IMR-90 (cell line): Measurements from ENCODE around the gene KCTD8. TPM values are rescaled to one million over a fixed set of nuclear protein-coding genes. Genes with fewer than 3 reads are reported as not detected.

Source experiments
- ATAC-seq: fragments of 200-7000 bp; cut with Tn5 transposase; 2 replicates; pipeline ENCODE4 v1.9.1; 2020; ENCODE audit warnings: low read depth, mild to moderate bottlenecking, moderate library complexity
- BruUV-seq: library from RNA; stranded (reverse); fragments of 400-500 nt; replicated peaks from 2 replicates; lab custom pipeline; 2021; lab: Mats Ljungman, UMichigan
- CTCF ChIA-PET: fragments of 300-600 bp; formaldehyde crosslinking; extraction: SDS; loops from one replicate; lab custom pipeline; 2021; ENCODE audit warnings: antibody characterized with exemption; lab: Yijun Ruan, JAX
- POLR2A ChIA-PET: fragments of 300-600 bp; sonication (Branson Sonifier 250); formaldehyde crosslinking; loops from one replicate; lab custom pipeline; 2022; ENCODE audit warnings: antibody characterized with exemption; ENCODE audit not compliant: unreplicated experiment; lab: Charles Lee
- DNase-seq: peaks from one replicate; pipeline ENCODE4 v3.0.0; 2013
- H2AFZ ChIP-seq: replicated peaks from 2 replicates; pipeline ENCODE3; 2013; ENCODE audit warnings: low read length, mild to moderate bottlenecking; ENCODE audit not compliant: poor library complexity
- H2AK5ac ChIP-seq: 2 replicates; pipeline ENCODE4 v1.6.1; 2013; ENCODE audit warnings: low read depth, low read length, inconsistent platforms
- H2AK9ac ChIP-seq: replicated peaks from 2 replicates; pipeline ENCODE3; 2013; ENCODE audit warnings: mild to moderate bottlenecking, low read depth, low read length, moderate library complexity; ENCODE audit not compliant: poor library complexity
- H2BK120ac ChIP-seq: 2 replicates; pipeline ENCODE4 v1.6.1; 2013; ENCODE audit warnings: low read depth, low read length, inconsistent platforms
- H2BK15ac ChIP-seq: 3 replicates; pipeline ENCODE4 v1.6.1; 2013; ENCODE audit warnings: low read depth, low read length, inconsistent platforms
- H2BK20ac ChIP-seq: 2 replicates; pipeline ENCODE4 v1.6.1; 2013; ENCODE audit warnings: low read depth, mild to moderate bottlenecking, inconsistent platforms, low read length, moderate library complexity
- H2BK5ac ChIP-seq: 2 replicates; pipeline ENCODE4 v1.6.1; 2013; ENCODE audit warnings: mild to moderate bottlenecking, low read depth, low read length, inconsistent platforms; ENCODE audit not compliant: poor library complexity, severe bottlenecking
- H3K14ac ChIP-seq: replicated peaks from 2 replicates; pipeline ENCODE4 v1.6.1; 2013; ENCODE audit warnings: low read depth, low read length, inconsistent platforms
- H3K18ac ChIP-seq: 2 replicates; pipeline ENCODE4 v1.6.1; 2013; ENCODE audit warnings: low read depth, low read length, control low read depth
- H3K23ac ChIP-seq: 2 replicates; pipeline ENCODE4 v1.6.1; 2013; ENCODE audit warnings: low read depth, low read length, inconsistent platforms
- H3K27ac ChIP-seq: 2 replicates; pipeline ENCODE4 v1.5.1; 2013; ENCODE audit warnings: mild to moderate bottlenecking, control low read depth, low read length; ENCODE audit not compliant: insufficient read depth
- H3K27me3 ChIP-seq: 2 replicates; pipeline ENCODE4 v1.6.1; 2013; ENCODE audit warnings: low read length; ENCODE audit not compliant: control insufficient read depth, insufficient read depth
- H3K36me3 ChIP-seq: 2 replicates; pipeline ENCODE4 v1.6.1; 2013; ENCODE audit warnings: low read length, mixed read lengths; ENCODE audit not compliant: control insufficient read depth, insufficient read depth
- H3K4ac ChIP-seq: 2 replicates; pipeline ENCODE4 v1.6.1; 2013; ENCODE audit warnings: low read depth, low read length, inconsistent platforms
- H3K4me1 ChIP-seq: 2 replicates; pipeline ENCODE4 v1.6.1; 2013; ENCODE audit warnings: low read length, mixed read lengths; ENCODE audit not compliant: control insufficient read depth, insufficient read depth
- H3K4me2 ChIP-seq: 2 replicates; pipeline ENCODE4 v1.6.1; 2013; ENCODE audit warnings: low read depth, mild to moderate bottlenecking, control low read depth, low read length, moderate library complexity
- H3K4me3 ChIP-seq: 2 replicates; pipeline ENCODE4 v1.5.1; 2013; ENCODE audit warnings: low read depth, mild to moderate bottlenecking, control low read depth, low read length, moderate library complexity; ENCODE audit not compliant: insufficient read depth
- H3K56ac ChIP-seq: 2 replicates; pipeline ENCODE4 v1.6.1; 2013; ENCODE audit warnings: low read length, inconsistent platforms; ENCODE audit not compliant: insufficient read depth; ENCODE audit errors: extremely low read depth
- H3K79me1 ChIP-seq, 2 experiments: 2 replicates each; pipeline ENCODE4 v1.6.1; 2013; ENCODE audit warnings: low read length in 2 of 2, inconsistent platforms in 1 of 2, low read depth in 1 of 2
- H3K9ac ChIP-seq: 2 replicates; pipeline ENCODE4 v1.6.1; 2013; ENCODE audit warnings: low read depth, low read length, control low read depth
- H3K9me1 ChIP-seq: 2 replicates; pipeline ENCODE4 v1.6.1; 2013; ENCODE audit warnings: low read length, inconsistent platforms; ENCODE audit not compliant: insufficient read depth
- H3K9me3 ChIP-seq: 2 replicates; pipeline ENCODE4 v1.6.1; 2013; ENCODE audit warnings: low read length; ENCODE audit not compliant: control insufficient read depth, insufficient read depth
- H4K20me1 ChIP-seq: 2 replicates; pipeline ENCODE4 v1.6.1; 2013; ENCODE audit warnings: low read length, inconsistent platforms; ENCODE audit not compliant: insufficient read depth
- H4K5ac ChIP-seq: 2 replicates; pipeline ENCODE4 v1.6.1; 2013; ENCODE audit warnings: mild to moderate bottlenecking, low read depth, low read length, control low read depth
- H4K8ac ChIP-seq, 2 experiments: 2 replicates each; pipeline ENCODE4 v1.6.1; 2013; ENCODE audit warnings: low read depth in 2 of 2, low read length in 2 of 2, control low read depth in 1 of 2, inconsistent platforms in 1 of 2
- H4K91ac ChIP-seq: 2 replicates; pipeline ENCODE4 v1.6.1; 2013; ENCODE audit warnings: low read depth, low read length, inconsistent platforms; ENCODE audit not compliant: insufficient read depth
- CEBPB ChIP-seq: IDR thresholded peaks from 2 replicates; pipeline ENCODE4 v1.6.1; 2012; ENCODE audit warnings: low read depth, low read length, improper control_type of control experiment
- FOS ChIP-seq: fragments of 150-350 bp; IDR thresholded peaks from 2 replicates; pipeline ENCODE4 v1.6.1; 2016; ENCODE audit warnings: low read depth, low read length
- MAFK ChIP-seq: IDR thresholded peaks from 2 replicates; pipeline ENCODE4 v1.6.1; 2012; ENCODE audit warnings: low read depth, low read length, improper control_type of control experiment
- MAZ ChIP-seq: IDR thresholded peaks from 2 replicates; pipeline ENCODE4 v1.6.1; 2012; ENCODE audit warnings: low read depth, mild to moderate bottlenecking, low read length, improper control_type of control experiment, moderate library complexity, borderline replicate concordance
- POLR2A ChIP-seq: IDR thresholded peaks from 2 replicates; pipeline ENCODE4 v1.6.1; 2012; ENCODE audit warnings: mild to moderate bottlenecking, low read depth, low read length
- RAD21 ChIP-seq: IDR thresholded peaks from 2 replicates; pipeline ENCODE4 v1.6.1; 2012; ENCODE audit warnings: low read length, improper control_type of control experiment
- RFX5 ChIP-seq: IDR thresholded peaks from 2 replicates; pipeline ENCODE4 v1.8.0; 2012; ENCODE audit warnings: low read depth, mild to moderate bottlenecking, low read length, moderate library complexity
- WGBS, 2 experiments: methylation state at CpG; one replicate each; pipeline versions ENCODE4 v1.1.5 to v1.1.7; 2013; ENCODE audit warnings: missing lambda C conversion rate in 2 of 2; ENCODE audit not compliant: insufficient read length in 1 of 2; ENCODE audit errors: extremely low coverage in 2 of 2; 5-methylcytosine and 5-hydroxymethylcytosine counted together
- dilution Hi-C: fragments of 300-500 bp; cut with HindIII; formaldehyde crosslinking; loops from one replicate; pipeline ENCODE4 v1.14.3; 2018; ENCODE audit warnings: low sequenced_read_pairs; ENCODE audit not compliant: unreplicated experiment
- in situ Hi-C: fragments of 300-500 bp; cut with MboI; formaldehyde crosslinking; loops from 3 replicates; pipeline ENCODE4 v1.14.3; 2019; ENCODE audit warnings: low sequenced_read_pairs, inconsistent platforms, mixed read lengths
- intact Hi-C: fragments of 100-400 bp; cut with micrococcal nuclease; formaldehyde crosslinking; loops from 2 replicates; pipeline ENCODE4 v1.10.0; 2022
- polyA plus RNA-seq, 3 experiments: library from polyadenylated mRNA; depleted of rRNA; stranded (reverse); fragments of >200 nt; gene quantifications; 2 replicates each; pipeline ENCODE4 v1.2.3, GENCODE V29; 2012; ENCODE audit warnings: low replicate concordance in 1 of 3
- total RNA-seq: library from RNA; depleted of rRNA; stranded (reverse); fragments of >200 nt; gene quantifications from 2 replicates; pipeline ENCODE4 v1.2.3, GENCODE V29; 2012
- TF ChIP-seq, protein P1 (sequence below): fragments of 150-350 bp; IDR thresholded peaks from 2 replicates; pipeline ENCODE4 v1.6.1; 2016; ENCODE audit warnings: low read depth, mild to moderate bottlenecking, low read length, moderate library complexity, borderline replicate concordance
- TF ChIP-seq, protein P2 (sequence below): fragments of 150-350 bp; IDR thresholded peaks from 2 replicates; pipeline ENCODE4 v1.6.1; 2017; ENCODE audit warnings: mild to moderate bottlenecking, antibody characterized with exemption, low read length, low read depth
- TF ChIP-seq, protein P3 (sequence below): conservative IDR thresholded peaks from 2 replicates; pipeline ENCODE4 v1.5.1; 2012; ENCODE audit warnings: mild to moderate bottlenecking, low read depth, low read length, improper control_type of control experiment

The KCTD8 gene
- total and polyA plus RNA-seq, 2 of the 4 experiments (the other 2 are of a cell fraction): 0.03 TPM; not detected in 1

DNA sequence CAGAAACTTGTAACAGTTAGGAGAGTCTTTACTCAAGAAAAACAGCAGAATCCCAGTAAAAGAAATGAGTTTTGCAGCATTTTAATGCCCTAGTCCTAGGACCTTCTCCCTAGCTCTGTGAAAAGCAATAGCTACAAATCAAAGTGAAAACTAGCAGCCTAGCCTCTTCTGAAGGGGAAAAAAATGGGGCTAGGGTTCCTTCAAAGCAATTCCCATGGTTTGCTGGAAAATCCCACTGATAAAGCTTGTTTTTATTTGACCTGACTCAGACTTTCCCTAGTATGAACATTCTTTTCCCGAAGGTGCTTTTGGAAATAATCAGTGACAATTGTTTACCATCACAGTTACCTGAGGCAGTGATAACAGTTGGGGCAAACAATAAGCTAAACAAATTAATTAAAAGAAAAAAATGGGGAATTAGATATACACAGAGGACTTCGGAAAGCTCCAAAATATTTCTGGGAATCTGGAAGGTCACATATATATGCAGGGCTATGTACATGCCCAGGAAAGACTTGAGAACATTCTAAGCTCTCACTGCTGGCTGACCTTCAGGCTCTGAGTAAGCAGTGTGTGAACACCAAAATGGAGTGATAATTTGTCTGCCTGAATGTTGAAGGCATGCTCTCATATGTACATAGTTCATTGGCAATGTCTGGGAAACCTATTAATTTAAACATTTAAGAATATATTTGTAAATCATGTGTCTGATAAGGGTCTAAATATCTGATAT is 285.9 kb downstream of the KCTD8 start:
- Histone ChIP-seq H3K23ac (no peak overlapping the region), H2BK15ac (no peak overlapping the region), H4K91ac (no peak overlapping the region), H3K9me3 (peaks cover 2% of the 10 kb centered on the region; the same call in 1 of the 2 replicates), H2BK20ac (no peak overlapping the region), H4K20me1 (no peaks in the 10 kb centered on the region), H2AFZ (no peak overlapping the region), H2AK9ac (no peak overlapping the region), H3K18ac (no peak overlapping the region), H3K4me2 (no peak overlapping the region), H2BK120ac (no peak overlapping the region), H2BK5ac (no peak overlapping the region), H3K36me3 (no peaks in the 10 kb centered on the region), H3K56ac (no peak overlapping the region), H3K4me1 (no peaks in the 10 kb centered on the region), H3K27ac (no peak overlapping the region), H3K79me1 (no peaks in the 10 kb centered on the region), H3K9ac (no peak overlapping the region), H4K5ac (no peak overlapping the region), H3K4ac (no peak overlapping the region), H3K27me3 (no peaks in the 10 kb centered on the region), H3K14ac (no peak overlapping the region), H2AK5ac (no peak overlapping the region), H3K4me3 (no peak overlapping the region), H3K9me1 (no peaks in the 10 kb centered on the region), H4K8ac (no peak overlapping the region)
- ChIA-PET POLR2A (no interaction called here), CTCF (no interaction called here)
- BruUV-seq: no TSS peak
- dilution Hi-C loops: no loop called here
- DNase-seq (no peak), ATAC-seq (no peak)
- intact Hi-C loops: no loop called here
- TF ChIP-seq FOS (no peak), MAZ (no peak), RFX5 (no peak), POLR2A (no peak), CEBPB (no peak), RAD21 (no peak), MAFK (no peak)
- TF ChIP-seq, protein P1, sequence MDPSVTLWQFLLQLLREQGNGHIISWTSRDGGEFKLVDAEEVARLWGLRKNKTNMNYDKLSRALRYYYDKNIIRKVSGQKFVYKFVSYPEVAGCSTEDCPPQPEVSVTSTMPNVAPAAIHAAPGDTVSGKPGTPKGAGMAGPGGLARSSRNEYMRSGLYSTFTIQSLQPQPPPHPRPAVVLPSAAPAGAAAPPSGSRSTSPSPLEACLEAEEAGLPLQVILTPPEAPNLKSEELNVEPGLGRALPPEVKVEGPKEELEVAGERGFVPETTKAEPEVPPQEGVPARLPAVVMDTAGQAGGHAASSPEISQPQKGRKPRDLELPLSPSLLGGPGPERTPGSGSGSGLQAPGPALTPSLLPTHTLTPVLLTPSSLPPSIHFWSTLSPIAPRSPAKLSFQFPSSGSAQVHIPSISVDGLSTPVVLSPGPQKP: no peak
- TF ChIP-seq, protein P2, sequence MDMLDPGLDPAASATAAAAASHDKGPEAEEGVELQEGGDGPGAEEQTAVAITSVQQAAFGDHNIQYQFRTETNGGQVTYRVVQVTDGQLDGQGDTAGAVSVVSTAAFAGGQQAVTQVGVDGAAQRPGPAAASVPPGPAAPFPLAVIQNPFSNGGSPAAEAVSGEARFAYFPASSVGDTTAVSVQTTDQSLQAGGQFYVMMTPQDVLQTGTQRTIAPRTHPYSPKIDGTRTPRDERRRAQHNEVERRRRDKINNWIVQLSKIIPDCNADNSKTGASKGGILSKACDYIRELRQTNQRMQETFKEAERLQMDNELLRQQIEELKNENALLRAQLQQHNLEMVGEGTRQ: no peak
- TF ChIP-seq, protein P3, sequence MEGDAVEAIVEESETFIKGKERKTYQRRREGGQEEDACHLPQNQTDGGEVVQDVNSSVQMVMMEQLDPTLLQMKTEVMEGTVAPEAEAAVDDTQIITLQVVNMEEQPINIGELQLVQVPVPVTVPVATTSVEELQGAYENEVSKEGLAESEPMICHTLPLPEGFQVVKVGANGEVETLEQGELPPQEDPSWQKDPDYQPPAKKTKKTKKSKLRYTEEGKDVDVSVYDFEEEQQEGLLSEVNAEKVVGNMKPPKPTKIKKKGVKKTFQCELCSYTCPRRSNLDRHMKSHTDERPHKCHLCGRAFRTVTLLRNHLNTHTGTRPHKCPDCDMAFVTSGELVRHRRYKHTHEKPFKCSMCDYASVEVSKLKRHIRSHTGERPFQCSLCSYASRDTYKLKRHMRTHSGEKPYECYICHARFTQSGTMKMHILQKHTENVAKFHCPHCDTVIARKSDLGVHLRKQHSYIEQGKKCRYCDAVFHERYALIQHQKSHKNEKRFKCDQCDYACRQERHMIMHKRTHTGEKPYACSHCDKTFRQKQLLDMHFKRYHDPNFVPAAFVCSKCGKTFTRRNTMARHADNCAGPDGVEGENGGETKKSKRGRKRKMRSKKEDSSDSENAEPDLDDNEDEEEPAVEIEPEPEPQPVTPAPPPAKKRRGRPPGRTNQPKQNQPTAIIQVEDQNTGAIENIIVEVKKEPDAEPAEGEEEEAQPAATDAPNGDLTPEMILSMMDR: no peak
- no CpG with 5 or more reads among the region's 2 CpGs for WGBS, 2 experiments
- in situ Hi-C loops: no loop called here
